Chondrocyte (in vitro differentiated cells): ENCODE results near the gene MRPL40. TPM values are rescaled to one million over a fixed set of nuclear protein-coding genes. Genes with fewer than 3 reads are reported as not detected.

Source experiments
- DNase-seq: peaks from one replicate; pipeline ENCODE4 v3.0.0; 2021; ENCODE audit warnings: mixed read lengths, low spot score
- H3K27ac Mint-ChIP-seq: one replicate; pipeline ENCODE4 v1.8.0; 2021; ENCODE audit warnings: mild to moderate bottlenecking, moderate library complexity, mixed read lengths; ENCODE audit not compliant: unreplicated experiment
- H3K27me3 Mint-ChIP-seq: 2 replicates; pipeline ENCODE4 v1.8.0; 2021; ENCODE audit warnings: low read depth, mixed read lengths
- H3K36me3 Mint-ChIP-seq: 2 replicates; pipeline ENCODE4 v1.8.0; 2021; ENCODE audit warnings: low read depth, mixed read lengths
- H3K4me1 Mint-ChIP-seq: 2 replicates; pipeline ENCODE4 v1.8.0; 2021; ENCODE audit warnings: low read depth, mild to moderate bottlenecking, mixed read lengths
- H3K4me3 Mint-ChIP-seq: one replicate; pipeline ENCODE4 v1.8.0; 2021; ENCODE audit warnings: mild to moderate bottlenecking, moderate library complexity, mixed read lengths; ENCODE audit not compliant: unreplicated experiment
- H3K9me3 Mint-ChIP-seq: 2 replicates; pipeline ENCODE4 v1.8.0; 2021; ENCODE audit warnings: low read depth, mixed read lengths
- CTCF ChIP-seq: fragments of 200-600 bp; sonication (generic); IDR thresholded peaks from 2 replicates; pipeline ENCODE4 v1.5.0; 2021; ENCODE audit warnings: antibody characterized with exemption, mild to moderate bottlenecking, moderate library complexity
- total RNA-seq: library from RNA; stranded (reverse); gene quantifications from 3 replicates; pipeline ENCODE4 v1.2.1, GENCODE V29; 2021

MRPL40 gene
- total RNA-seq, 1 donor from 2014 or later = 21.8 TPM

GRCh38 chr22:19400881-19401280 lies 31.5 kb upstream of the MRPL40 start:
- Mint-ChIP-seq H3K36me3 (peaks cover 29% of the 10 kb centered on the region), H3K27me3 (no peaks in the 10 kb centered on the region), H3K27ac (no peak overlapping the region), H3K4me1 (no peaks in the 10 kb centered on the region), H3K9me3 (no peaks in the 10 kb centered on the region), H3K4me3 (no peak overlapping the region)
- no peak for TF ChIP-seq CTCF
- DNase-seq = no peak

GRCh38 chr22:19401483-19401882 lies 30.9 kb upstream of the MRPL40 start:
- Mint-ChIP-seq H3K4me1 (no peaks in the 10 kb centered on the region), H3K36me3 (peaks cover 32% of the 10 kb centered on the region), H3K9me3 (no peaks in the 10 kb centered on the region), H3K27ac (no peak overlapping the region), H3K4me3 (no peak overlapping the region), H3K27me3 (no peaks in the 10 kb centered on the region)
- no peak for DNase-seq
- TF ChIP-seq CTCF = no peak

DNA sequence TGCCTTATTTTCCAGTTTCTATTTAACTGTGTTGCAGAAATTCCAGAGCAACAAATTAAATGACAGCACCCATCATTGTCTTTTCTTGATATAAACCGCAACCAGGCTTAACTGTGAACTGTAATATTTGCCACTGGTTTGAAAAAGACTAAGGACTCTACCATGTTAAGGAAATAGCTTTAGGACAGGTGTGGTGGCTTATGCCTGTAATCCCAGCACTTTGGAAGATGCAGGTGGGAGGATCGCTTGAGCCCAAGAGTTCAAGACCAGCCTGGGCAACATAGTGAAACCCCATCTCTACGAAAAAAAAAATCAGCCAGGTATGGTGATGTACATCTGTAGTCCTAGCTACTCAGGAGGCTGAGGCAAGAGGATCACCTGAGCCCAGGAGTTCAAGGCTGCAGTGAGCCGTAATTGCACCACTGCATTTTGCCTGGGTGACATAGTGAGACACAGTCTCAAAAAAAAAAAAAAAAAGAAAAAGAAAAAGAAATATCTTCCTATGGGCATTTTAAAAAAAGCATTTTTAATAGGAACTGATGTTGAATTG lies 29.6 kb upstream of the MRPL40 start:
- Mint-ChIP-seq H3K9me3 (no peaks in the 10 kb centered on the region), H3K27me3 (no peaks in the 10 kb centered on the region), H3K27ac (no peak overlapping the region), H3K4me1 (no peaks in the 10 kb centered on the region), H3K4me3 (no peak overlapping the region), H3K36me3 (peaks cover 34% of the 10 kb centered on the region)
- no peak for DNase-seq
- TF ChIP-seq CTCF = no peak

DNA sequence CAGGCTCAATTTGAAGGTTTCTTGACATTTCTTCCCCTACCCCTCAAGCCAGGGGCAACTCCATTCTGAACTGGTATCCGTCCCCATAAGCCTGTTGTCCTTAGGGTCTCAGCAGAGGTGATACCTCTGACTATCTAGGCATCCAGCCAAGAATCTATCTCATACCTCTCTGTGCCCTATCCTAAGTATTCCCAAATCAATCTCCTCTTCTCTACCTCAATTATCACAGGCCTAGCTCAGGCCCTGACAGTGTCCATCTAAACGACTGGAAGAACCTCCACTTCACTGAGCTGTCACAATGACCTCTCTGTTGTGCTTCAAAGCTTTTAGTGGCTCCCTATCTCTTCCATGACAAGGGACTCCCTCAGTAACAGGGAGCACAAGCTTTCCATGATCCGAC lies 27.7 kb upstream of the MRPL40 start:
- H3K36me3 Mint-ChIP-seq = peaks cover 36% of the 10 kb centered on the region
- H3K4me1 Mint-ChIP-seq = no peaks in the 10 kb centered on the region
- no peak overlapping the region for H3K4me3 Mint-ChIP-seq
- no peaks in the 10 kb centered on the region for H3K9me3 Mint-ChIP-seq
- H3K27me3 Mint-ChIP-seq = no peaks in the 10 kb centered on the region
- H3K27ac Mint-ChIP-seq = no peak overlapping the region
- no peak for TF ChIP-seq CTCF
- DNase-seq = no peak

- H3K4me1 Mint-ChIP-seq = no peaks in the 10 kb centered on the region
- H3K36me3 Mint-ChIP-seq = peaks cover 36% of the 10 kb centered on the region
- TF ChIP-seq CTCF = no peak
- no peak overlapping the region for H3K27ac Mint-ChIP-seq
- H3K27me3 Mint-ChIP-seq = no peaks in the 10 kb centered on the region
- no peaks in the 10 kb centered on the region for H3K9me3 Mint-ChIP-seq
- no peak overlapping the region for H3K4me3 Mint-ChIP-seq
- no peak for DNase-seq
Measured at GRCh38 chr22:19405133-19405532, 27.2 kb upstream of the MRPL40 start.
